ENCODE measurements around the gene TRPM8.
"Not testable (repeated sequence)": the region's sequence is repeated elsewhere in the genome, so short reads cannot be mapped to it uniquely, and the experiment has no call there.

TRPM8 gene

GRCh38 chr2:233917116-233917515 lies at the start of gene TRPM8:
TRPM8 (plus strand) TSS chr2:233917373; CDS start chr2:233926538, 9,165 bp downstream.
- no peak within 1 kb of the TSS for H3K4me3 ChIP-seq (ENCODE audit: low read depth, low read length)
- H3K27ac ChIP-seq (ENCODE audit: low read depth, low read length), result peak within 1 kb of the TSS; percentile 2
- H3K9ac ChIP-seq (ENCODE audit: low read depth, low read length), result no peak within 1 kb of the TSS
- no peaks in the 10 kb centered on the region for H3K9me3 ChIP-seq (ENCODE audit: control insufficient read depth, insufficient read depth, low read length)
- H3K4me1 ChIP-seq (ENCODE audit: control insufficient read depth, insufficient read depth, low read length), result peaks cover 9% of the 10 kb centered on the region; the same call in 1 of the 2 replicates
- no peaks in the 10 kb centered on the region for H3K27me3 ChIP-seq (ENCODE audit: control insufficient read depth, insufficient read depth, low read length)
- H3K36me3 ChIP-seq (ENCODE audit: control insufficient read depth, insufficient read depth, low read length), result no peaks in the 10 kb centered on the region

- H3K4me3 ChIP-seq (ENCODE audit: low read depth, low read length), result peak within 1 kb of the TSS; percentile 78
- no peak within 1 kb of the TSS for H3K27ac ChIP-seq (ENCODE audit: low read depth, low read length)
- H3K36me3 ChIP-seq (ENCODE audit: control insufficient read depth, insufficient read depth, low read length), result peaks cover 18% of the 10 kb centered on the region
- no peaks in the 10 kb centered on the region for H3K4me1 ChIP-seq (ENCODE audit: control insufficient read depth, insufficient read depth, low read length)
- H3K9ac ChIP-seq (ENCODE audit: low read depth, low read length), result peak within 1 kb of the TSS; percentile 80
- no peaks in the 10 kb centered on the region for H3K9me3 ChIP-seq (ENCODE audit: control insufficient read depth, insufficient read depth, low read length)
- peaks cover 12% of the 10 kb centered on the region for H3K27me3 ChIP-seq (ENCODE audit: control insufficient read depth, insufficient read depth, low read length)
Measured at GRCh38 chr2:233867993-233868532, 49.1 kb upstream of the TRPM8 start, which contains the start of gene MSL3B. MSL3B (minus strand) TSS chr2:233868386.

GRCh38 chr2:233871432-233871831 lies 45.7 kb upstream of the TRPM8 start:
- H3K27me3 ChIP-seq (ENCODE audit: control insufficient read depth, insufficient read depth, low read length), result peaks cover 20% of the 10 kb centered on the region
- no peak overlapping the region for H3K4me3 ChIP-seq (ENCODE audit: low read depth, low read length)
- no peak overlapping the region for H3K9ac ChIP-seq (ENCODE audit: low read depth, low read length)
- no peaks in the 10 kb centered on the region for H3K9me3 ChIP-seq (ENCODE audit: control insufficient read depth, insufficient read depth, low read length)
- peaks cover 7% of the 10 kb centered on the region for H3K36me3 ChIP-seq (ENCODE audit: control insufficient read depth, insufficient read depth, low read length)
- H3K4me1 ChIP-seq (ENCODE audit: control insufficient read depth, insufficient read depth, low read length), result no peaks in the 10 kb centered on the region
- H3K27ac ChIP-seq (ENCODE audit: low read depth, low read length), result no peak overlapping the region

GRCh38 chr2:233872125-233872524 lies 45.0 kb upstream of the TRPM8 start:
- not testable (repeated sequence) for H3K36me3 ChIP-seq (ENCODE audit: control insufficient read depth, insufficient read depth, low read length); H3K9me3 ChIP-seq (ENCODE audit: control insufficient read depth, insufficient read depth, low read length); H3K4me3 ChIP-seq (ENCODE audit: low read depth, low read length); H3K4me1 ChIP-seq (ENCODE audit: control insufficient read depth, insufficient read depth, low read length); H3K9ac ChIP-seq (ENCODE audit: low read depth, low read length); H3K27ac ChIP-seq (ENCODE audit: low read depth, low read length)
- H3K27me3 ChIP-seq (ENCODE audit: control insufficient read depth, insufficient read depth, low read length), result peaks cover 20% of the 10 kb centered on the region

GRCh38 chr2:233882353-233882752 lies 34.8 kb upstream of the TRPM8 start:
- Histone ChIP-seq H3K4me3 (ENCODE audit: low read depth, low read length) (no peak overlapping the region), H3K4me1 (ENCODE audit: control insufficient read depth, insufficient read depth, low read length) (no peaks in the 10 kb centered on the region), H3K27ac (ENCODE audit: low read depth, low read length) (no peak overlapping the region), H3K36me3 (ENCODE audit: control insufficient read depth, insufficient read depth, low read length) (no peaks in the 10 kb centered on the region), H3K9ac (ENCODE audit: low read depth, low read length) (no peak overlapping the region), H3K27me3 (ENCODE audit: control insufficient read depth, insufficient read depth, low read length) (no peaks in the 10 kb centered on the region), H3K9me3 (ENCODE audit: control insufficient read depth, insufficient read depth, low read length) (peaks cover 5% of the 10 kb centered on the region; the same call in 1 of the 2 replicates)

- Histone ChIP-seq H3K27me3 (ENCODE audit: control insufficient read depth, insufficient read depth, low read length) (0 out of 2 replicates have a peak, but pooled peaks cover 3% of the 10 kb centered on the region), H3K27ac (ENCODE audit: low read depth, low read length) (no peak overlapping the region), H3K4me1 (ENCODE audit: control insufficient read depth, insufficient read depth, low read length) (no peaks in the 10 kb centered on the region), H3K4me3 (ENCODE audit: low read depth, low read length) (no peak overlapping the region), H3K9ac (ENCODE audit: low read depth, low read length) (no peak overlapping the region), H3K9me3 (ENCODE audit: control insufficient read depth, insufficient read depth, low read length) (no peaks in the 10 kb centered on the region), H3K36me3 (ENCODE audit: control insufficient read depth, insufficient read depth, low read length) (no peaks in the 10 kb centered on the region)
Measured at GRCh38 chr2:233892793-233893192, 24.4 kb upstream of the TRPM8 start.

GRCh38 chr2:233896253-233896652 lies 20.9 kb upstream of the TRPM8 start:
- not testable (repeated sequence) for H3K36me3 ChIP-seq (ENCODE audit: control insufficient read depth, insufficient read depth, low read length); H3K9me3 ChIP-seq (ENCODE audit: control insufficient read depth, insufficient read depth, low read length); H3K27me3 ChIP-seq (ENCODE audit: control insufficient read depth, insufficient read depth, low read length); H3K27ac ChIP-seq (ENCODE audit: low read depth, low read length); H3K9ac ChIP-seq (ENCODE audit: low read depth, low read length); H3K4me3 ChIP-seq (ENCODE audit: low read depth, low read length); H3K4me1 ChIP-seq (ENCODE audit: control insufficient read depth, insufficient read depth, low read length)

- Histone ChIP-seq H3K9ac (ENCODE audit: low read depth, low read length) (no peak overlapping the region), H3K4me3 (ENCODE audit: low read depth, low read length) (no peak overlapping the region), H3K4me1 (ENCODE audit: control insufficient read depth, insufficient read depth, low read length) (no peaks in the 10 kb centered on the region), H3K27me3 (ENCODE audit: control insufficient read depth, insufficient read depth, low read length) (peaks cover 3% of the 10 kb centered on the region; the same call in 1 of the 2 replicates), H3K36me3 (ENCODE audit: control insufficient read depth, insufficient read depth, low read length) (no peaks in the 10 kb centered on the region), H3K27ac (ENCODE audit: low read depth, low read length) (no peak overlapping the region), H3K9me3 (ENCODE audit: control insufficient read depth, insufficient read depth, low read length) (peaks cover 3% of the 10 kb centered on the region; the same call in 1 of the 2 replicates)
Measured at GRCh38 chr2:233901367-233901766, 15.8 kb upstream of the TRPM8 start.

- Histone ChIP-seq H3K9ac (ENCODE audit: low read depth, low read length) (no peak overlapping the region), H3K27ac (ENCODE audit: low read depth, low read length) (no peak overlapping the region), H3K36me3 (ENCODE audit: control insufficient read depth, insufficient read depth, low read length) (no peaks in the 10 kb centered on the region), H3K27me3 (ENCODE audit: control insufficient read depth, insufficient read depth, low read length) (peaks cover 3% of the 10 kb centered on the region; the same call in 1 of the 2 replicates), H3K4me3 (ENCODE audit: low read depth, low read length) (no peak overlapping the region), H3K4me1 (ENCODE audit: control insufficient read depth, insufficient read depth, low read length) (no peaks in the 10 kb centered on the region), H3K9me3 (ENCODE audit: control insufficient read depth, insufficient read depth, low read length) (peaks cover 3% of the 10 kb centered on the region; the same call in 1 of the 2 replicates)
Measured at GRCh38 chr2:233901884-233902283, 15.3 kb upstream of the TRPM8 start.

- peaks cover 3% of the 10 kb centered on the region; the same call in 1 of the 2 replicates for H3K9me3 ChIP-seq (ENCODE audit: control insufficient read depth, insufficient read depth, low read length)
- H3K27ac ChIP-seq (ENCODE audit: low read depth, low read length), result no peak overlapping the region
- H3K4me1 ChIP-seq (ENCODE audit: control insufficient read depth, insufficient read depth, low read length), result no peaks in the 10 kb centered on the region
- no peak overlapping the region for H3K4me3 ChIP-seq (ENCODE audit: low read depth, low read length)
- H3K9ac ChIP-seq (ENCODE audit: low read depth, low read length), result no peak overlapping the region
- no peaks in the 10 kb centered on the region for H3K36me3 ChIP-seq (ENCODE audit: control insufficient read depth, insufficient read depth, low read length)
- peaks cover 3% of the 10 kb centered on the region; the same call in 1 of the 2 replicates for H3K27me3 ChIP-seq (ENCODE audit: control insufficient read depth, insufficient read depth, low read length)
Measured at GRCh38 chr2:233905945-233906344, 11.2 kb upstream of the TRPM8 start.

GRCh38 chr2:233907627-233908026 lies 9.5 kb upstream of the TRPM8 start:
- Histone ChIP-seq H3K9me3 (ENCODE audit: control insufficient read depth, insufficient read depth, low read length) (peaks cover 3% of the 10 kb centered on the region; the same call in 1 of the 2 replicates), H3K27me3 (ENCODE audit: control insufficient read depth, insufficient read depth, low read length) (no peaks in the 10 kb centered on the region), H3K4me1 (ENCODE audit: control insufficient read depth, insufficient read depth, low read length) (no peaks in the 10 kb centered on the region), H3K4me3 (ENCODE audit: low read depth, low read length) (no peak overlapping the region), H3K9ac (ENCODE audit: low read depth, low read length) (no peak overlapping the region), H3K36me3 (ENCODE audit: control insufficient read depth, insufficient read depth, low read length) (no peaks in the 10 kb centered on the region), H3K27ac (ENCODE audit: low read depth, low read length) (no peak overlapping the region)

All from HUES48 (cell line).